OCI-LY7 (cell line): ENCODE measurements around the gene ODF4. TPM values are rescaled to one million over a fixed set of nuclear protein-coding genes. Genes with fewer than 3 reads are reported as not detected.

Experiments
- BruUV-seq: library from RNA; stranded (reverse); fragments of 400-500 nt; replicated peaks from 2 replicates; lab custom pipeline; 2021; lab: Mats Ljungman, UMichigan
- CTCF ChIA-PET: fragments of 300-600 bp; sonication (Branson Sonifier 250); formaldehyde crosslinking; loops from one replicate; lab custom pipeline; 2022; ENCODE audit warnings: antibody characterized with exemption; ENCODE audit not compliant: unreplicated experiment; lab: Charles Lee
- POLR2A ChIA-PET: fragments of 300-600 bp; sonication (Branson Sonifier 250); formaldehyde crosslinking; loops from one replicate; lab custom pipeline; 2022; ENCODE audit warnings: antibody characterized with exemption; lab: Charles Lee
- DNase-seq: peaks from one replicate; pipeline ENCODE4 v3.0.0-alpha.2; 2015; ENCODE audit warnings: low spot score
- H2AFZ ChIP-seq: fragments of 200-600 bp; sonication (generic), shearing (Covaris generic); 2 replicates; pipeline ENCODE4 v1.6.1; 2014; ENCODE audit warnings: mild to moderate bottlenecking, antibody characterized with exemption, low read length, moderate library complexity
- H3K27ac ChIP-seq: fragments of 200-600 bp; sonication (generic); 2 replicates; pipeline ENCODE4 v1.5.1; 2014; ENCODE audit warnings: mixed run types, low read depth, mild to moderate bottlenecking, moderate library complexity, low read length, inconsistent platforms; ENCODE audit not compliant: poor library complexity, severe bottlenecking
- H3K36me3 ChIP-seq: fragments of 200-600 bp; sonication (generic); 2 replicates; pipeline ENCODE4 v1.6.1; 2014; ENCODE audit warnings: mild to moderate bottlenecking, antibody characterized with exemption, low read length, moderate library complexity, mixed read lengths; ENCODE audit not compliant: insufficient read depth
- H3K4me1 ChIP-seq: fragments of 200-600 bp; sonication (generic); 2 replicates; pipeline ENCODE4 v1.5.1; 2014; ENCODE audit warnings: mild to moderate bottlenecking, low read length; ENCODE audit not compliant: insufficient read depth, poor library complexity, severe bottlenecking
- H3K4me2 ChIP-seq: fragments of 200-600 bp; sonication (generic); 2 replicates; pipeline ENCODE4 v1.6.1; 2014; ENCODE audit warnings: mild to moderate bottlenecking, low read length
- H3K4me3 ChIP-seq: fragments of 200-600 bp; sonication (generic); 2 replicates; pipeline ENCODE4 v1.5.1; 2014; ENCODE audit warnings: mild to moderate bottlenecking, low read depth, low read length; ENCODE audit not compliant: poor library complexity, severe bottlenecking
- H3K79me2 ChIP-seq: fragments of 200-600 bp; sonication (generic); 2 replicates; pipeline ENCODE4 v1.6.1; 2016; ENCODE audit warnings: low read depth, mild to moderate bottlenecking, low read length, moderate library complexity, mixed read lengths; ENCODE audit not compliant: insufficient read depth
- H3K9me2 ChIP-seq: fragments of 200-600 bp; sonication (generic); 2 replicates; pipeline ENCODE4 v1.6.1; 2016; ENCODE audit warnings: mild to moderate bottlenecking, low read length, mixed read lengths; ENCODE audit not compliant: insufficient read depth
- H3K9me3 ChIP-seq: fragments of 200-600 bp; sonication (generic); 2 replicates; pipeline ENCODE4 v1.6.1; 2014; ENCODE audit warnings: mild to moderate bottlenecking, mixed run types, low read length, mixed read lengths
- H4K20me1 ChIP-seq: fragments of 200-600 bp; sonication (generic); 2 replicates; pipeline ENCODE4 v1.6.1; 2014; ENCODE audit warnings: mild to moderate bottlenecking, antibody characterized with exemption, low read length, moderate library complexity, mixed read lengths; ENCODE audit not compliant: insufficient read depth
- CTCF ChIP-seq: fragments of 200-600 bp; sonication (generic); conservative IDR thresholded peaks from 2 replicates; pipeline ENCODE4 v1.5.1; 2014; ENCODE audit warnings: mild to moderate bottlenecking, antibody characterized with exemption, low read length, moderate library complexity, mixed read lengths
- EZH2phosphoT487 ChIP-seq: fragments of 200-600 bp; sonication (generic); IDR thresholded peaks from 2 replicates; pipeline ENCODE4 v1.6.1; 2018; ENCODE audit warnings: low read depth, borderline replicate concordance, mild to moderate bottlenecking, mixed run types, antibody characterized with exemption, low read length, moderate library complexity, mixed read lengths
- intact Hi-C: fragments of 100-400 bp; cut with micrococcal nuclease; formaldehyde crosslinking; loops from one replicate; pipeline ENCODE4 v1.10.0; 2022; ENCODE audit not compliant: unreplicated experiment
- total RNA-seq, 2 experiments: library from RNA; depleted of rRNA in 1 of 2; stranded (reverse); fragments of >200 nt in 1 of 2; shearing (Covaris generic) in 1 of 2; gene quantifications; 2 replicates each; pipeline ENCODE4 v1.2.3, GENCODE V29; 2014 to 2022

The ODF4 gene
- total RNA-seq, 2 experiments from 2014 or later = not detected

- no peaks in the 10 kb centered on the region for H3K9me3 ChIP-seq
- H2AFZ ChIP-seq = no peak overlapping the region
- CTCF ChIA-PET = no interaction called here
- no peaks in the 10 kb centered on the region for H3K79me2 ChIP-seq
- no TSS peak for BruUV-seq
- no peak overlapping the region for H3K4me2 ChIP-seq
- TF ChIP-seq EZH2phosphoT487 (no peak), CTCF (no peak)
- peaks cover 12% of the 10 kb centered on the region for H3K4me1 ChIP-seq
- no peaks in the 10 kb centered on the region for H4K20me1 ChIP-seq
- no peak overlapping the region for H3K27ac ChIP-seq
- DNase-seq = no peak
- H3K4me3 ChIP-seq = no peak overlapping the region
- H3K36me3 ChIP-seq = no peaks in the 10 kb centered on the region
- H3K9me2 ChIP-seq = no peaks in the 10 kb centered on the region
- POLR2A ChIA-PET = no interaction called here
- intact Hi-C loops = no loop called here
These were observed 52.6 kb downstream of the ODF4 start for GRCh38 chr17:8392274-8392673.

GRCh38 chr17:8392674-8393469 lies 53.2 kb downstream of the ODF4 start:
- no peak for DNase-seq
- peak overlapping the region; percentile 33; the same call in 1 of the 2 replicates for H3K4me2 ChIP-seq
- H3K27ac ChIP-seq = no peak overlapping the region
- TF ChIP-seq EZH2phosphoT487 (no peak), CTCF (no peak)
- no peaks in the 10 kb centered on the region for H3K36me3 ChIP-seq
- no TSS peak for BruUV-seq
- H2AFZ ChIP-seq = peak overlapping the region; percentile 58
- H4K20me1 ChIP-seq = no peaks in the 10 kb centered on the region
- intact Hi-C loops = no loop called here
- no peaks in the 10 kb centered on the region for H3K9me2 ChIP-seq
- no peaks in the 10 kb centered on the region for H3K9me3 ChIP-seq
- H3K4me1 ChIP-seq = peaks cover 12% of the 10 kb centered on the region
- H3K4me3 ChIP-seq = no peak overlapping the region
- CTCF ChIA-PET = no interaction called here
- no peaks in the 10 kb centered on the region for H3K79me2 ChIP-seq
- POLR2A ChIA-PET = interaction anchor here (0.6 kb wide), 1 partner anchor 509 kb away, joined by 3 read pairs; no protein-coding TSS in a partner anchor
